ENCODE measurements around the gene BCOR.

- TF ChIP-seq CTCF (IDR thresholded peaks at IDR 0.05; ENCODE audit: control extremely low read depth in 1 of 3, insufficient read depth in 1 of 3, low read depth in 1 of 3, low read length in 3 of 3) (no peak; a peak in 1 of 4 replicates), EZH2 (IDR thresholded peaks at IDR 0.05; ENCODE audit: low read depth, low read length, severe bottlenecking) (no peak), POLR2AphosphoS5 (IDR thresholded peaks at IDR 0.05; ENCODE audit: low read depth, low read length) (no peak), ATF2 (IDR thresholded peaks at IDR 0.05; ENCODE audit: low read length) (no peak), RAD21 (IDR thresholded peaks at IDR 0.05 in 1 of 2, conservative IDR thresholded peaks at IDR 0.05 in 1 of 2; ENCODE audit: low read depth in 2 of 2, low read length in 2 of 2) (peak in 1 of 2 experiments; percentile 22; a peak in 1 of 4 replicates)
These were observed 91.4 kb downstream of the BCOR start for GRCh38 chrX:40006106-40007017.

Data from H1 (cell line).